Activated T-cell treated with anti-CD3 and anti-CD28 coated beads for 1 hour (primary cell): ENCODE data around the gene C2orf72.
"Not testable (repeated sequence)": the region's sequence is repeated elsewhere in the genome, so short reads cannot be mapped to it uniquely, and the experiment has no call there.

Source experiments
- DNase-seq: peaks from one replicate; pipeline ENCODE4 v3.0.0-alpha.2; 2020; ENCODE audit warnings: low read depth

The C2orf72 gene

DNA sequence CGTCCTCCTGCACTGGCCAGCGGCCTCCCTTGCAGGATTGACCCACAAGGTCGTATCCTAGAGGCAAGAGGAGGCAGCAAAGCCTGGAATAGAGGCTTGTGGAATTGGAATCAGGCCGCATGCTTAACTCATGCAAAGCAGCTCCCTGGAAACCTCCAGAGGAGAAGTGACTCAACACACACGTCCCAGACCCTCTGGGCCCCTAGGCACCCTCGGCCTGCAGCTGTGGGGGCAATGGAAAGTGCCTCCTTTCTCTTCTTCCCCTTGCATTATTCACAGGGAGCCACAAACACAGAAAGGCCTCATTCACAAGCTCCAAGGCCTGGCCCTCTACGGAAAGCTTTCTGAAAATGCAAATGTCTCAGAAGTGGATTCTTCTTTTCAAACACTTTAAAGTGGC lies 21.8 kb upstream of the C2orf72 start:
- DNase-seq, result no peak

- DNase-seq, result no peak
Measured at GRCh38 chr2:231015926-231016325, 21.4 kb upstream of the C2orf72 start.

DNA sequence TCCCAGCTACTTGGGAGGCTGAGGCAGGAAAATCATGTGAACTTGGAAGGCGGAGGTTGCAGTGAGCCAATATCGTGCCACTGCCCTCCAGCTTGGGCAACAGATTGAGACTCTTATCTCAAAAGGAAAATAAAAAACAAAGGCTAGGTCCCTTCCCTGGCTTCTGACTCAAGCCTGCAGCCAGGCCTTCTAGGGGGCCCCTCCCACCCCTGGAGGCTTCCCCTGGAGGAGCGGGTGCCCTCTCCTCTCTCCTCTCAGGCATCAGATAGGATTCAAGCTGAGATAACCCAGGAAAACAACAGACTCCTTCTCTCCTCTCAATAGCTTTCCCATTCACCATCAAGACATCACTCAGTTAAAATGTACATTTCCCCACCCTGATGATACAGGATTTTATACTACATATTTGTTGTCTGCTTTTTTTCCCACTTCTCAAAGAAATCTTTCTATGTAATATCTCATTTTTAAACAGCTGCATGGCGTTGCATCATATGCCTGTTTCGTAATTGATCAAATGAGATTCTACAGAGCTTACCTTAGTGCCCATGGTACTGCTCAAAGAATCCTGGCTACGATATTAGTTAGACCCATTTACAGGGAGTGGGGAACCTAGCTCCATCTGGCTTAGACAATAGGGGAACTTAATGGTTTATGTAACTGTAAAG lies 20.6 kb upstream of the C2orf72 start:
- DNase-seq, result no peak

DNA sequence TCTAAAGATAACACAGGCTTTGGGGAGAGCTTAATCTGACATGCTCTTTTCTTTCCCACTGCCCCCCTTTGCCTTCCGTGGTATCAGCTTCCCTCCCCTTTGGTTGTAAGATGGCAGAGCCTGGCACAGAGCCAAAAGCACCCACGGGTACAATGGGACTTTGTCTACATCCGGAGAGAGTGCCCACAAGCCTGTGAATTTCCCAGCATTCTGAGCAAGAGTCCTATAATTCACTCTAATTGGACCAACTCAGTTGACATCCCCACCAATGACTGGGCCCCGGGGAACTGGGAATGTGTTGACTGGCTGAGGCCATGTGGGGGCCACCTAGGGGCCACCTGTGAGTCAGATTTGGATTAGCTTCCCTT lies 20.1 kb upstream of the C2orf72 start:
- DNase-seq, result no peak

DNA sequence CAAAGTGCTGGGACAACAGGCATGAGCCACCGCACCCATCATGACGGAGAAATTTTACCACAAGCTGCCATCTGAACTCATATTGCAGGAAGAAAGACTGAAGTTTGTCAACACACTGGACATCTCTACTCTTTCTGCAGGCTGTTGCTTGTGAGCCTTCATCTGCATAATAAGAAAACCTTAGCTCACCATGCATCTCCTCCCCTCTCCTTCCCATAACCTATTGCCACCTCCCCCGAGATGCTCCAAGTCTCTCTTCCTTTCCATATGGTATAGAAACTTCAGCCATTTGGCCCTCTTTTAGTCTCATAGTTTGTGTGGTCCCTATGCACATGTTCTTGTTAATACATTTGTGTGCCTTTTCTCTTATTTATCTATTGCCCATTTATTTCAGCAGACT lies 19.1 kb upstream of the C2orf72 start:
- no peak for DNase-seq

DNA sequence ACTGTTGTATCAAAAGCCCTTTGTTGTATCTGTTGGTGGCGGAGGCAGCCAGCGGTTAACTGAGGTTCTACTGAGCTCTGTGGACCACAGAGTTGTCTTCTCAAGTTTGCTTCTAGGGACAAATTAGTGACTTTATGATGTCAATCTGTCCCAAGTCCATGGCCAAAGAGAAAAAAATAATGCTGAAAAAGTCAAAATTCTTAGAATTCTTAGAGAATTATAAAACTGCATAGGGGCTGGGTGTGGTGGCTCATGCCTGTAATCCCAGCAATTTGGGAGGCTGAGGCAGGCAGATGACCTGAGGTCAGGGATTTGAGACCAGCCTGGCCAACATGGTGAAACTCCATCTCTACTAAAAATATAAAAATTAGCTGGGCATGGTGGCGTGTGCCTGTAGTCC lies 12.3 kb upstream of the C2orf72 start:
- not testable (repeated sequence) for DNase-seq

DNA sequence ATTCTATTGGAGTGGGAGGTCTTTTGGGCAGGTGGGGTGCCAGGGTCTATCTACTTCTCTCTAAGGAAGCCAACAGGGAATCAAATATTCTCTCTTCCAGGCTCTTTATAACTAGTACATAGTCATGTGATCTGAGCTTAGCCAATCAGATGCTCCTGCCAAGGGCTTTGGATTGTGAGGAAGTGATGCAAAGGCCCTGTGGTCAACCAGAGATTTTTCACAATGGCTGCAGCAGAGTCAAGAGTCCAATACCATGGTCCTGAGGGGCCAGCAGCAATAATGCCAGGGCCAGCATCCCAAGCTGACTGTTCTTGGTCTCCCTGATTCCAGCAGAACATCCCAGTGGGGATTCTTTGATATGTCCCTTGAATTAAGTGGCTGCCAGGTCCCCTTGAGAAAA lies 8.4 kb upstream of the C2orf72 start:
- no peak for DNase-seq

DNA sequence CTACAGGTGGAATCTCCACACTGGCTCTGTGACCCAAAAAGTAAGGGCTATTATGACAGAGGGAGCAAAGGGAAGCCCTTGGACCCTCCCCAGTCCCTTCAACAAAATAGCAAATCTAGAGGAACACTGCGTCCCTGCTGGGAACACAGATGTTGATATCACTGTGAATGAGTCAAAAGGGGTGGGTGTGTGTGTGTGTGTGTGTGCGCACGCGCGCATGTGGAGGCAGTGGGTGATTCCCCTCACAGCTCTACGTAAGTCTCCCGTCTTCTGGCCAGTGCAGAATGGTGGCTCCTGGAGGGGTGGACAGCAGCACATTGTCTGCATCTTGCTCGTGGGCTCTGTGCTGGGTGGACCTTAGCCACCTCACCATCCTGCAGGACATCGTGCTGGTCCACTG lies 7.8 kb upstream of the C2orf72 start:
- DNase-seq, result no peak

DNA sequence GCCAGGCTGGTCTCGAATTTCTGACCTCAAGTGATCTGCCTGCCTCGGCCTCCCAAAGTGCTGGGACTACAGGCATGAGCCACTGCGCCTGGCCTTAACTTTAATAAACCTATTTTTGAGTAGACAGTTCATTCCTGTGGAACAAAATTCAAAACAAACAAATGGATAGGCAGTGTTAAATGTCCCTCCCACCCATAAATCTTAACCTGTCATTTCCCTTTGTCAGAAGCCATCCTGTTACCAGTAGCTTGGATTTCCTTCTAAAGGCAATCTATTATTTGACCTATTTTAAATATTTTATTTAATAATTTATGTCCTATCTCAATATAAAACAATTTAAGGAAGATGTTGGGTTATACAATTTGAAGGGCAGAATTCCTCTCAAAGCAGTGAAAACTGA lies 6.6 kb upstream of the C2orf72 start:
- DNase-seq, result no peak

DNA sequence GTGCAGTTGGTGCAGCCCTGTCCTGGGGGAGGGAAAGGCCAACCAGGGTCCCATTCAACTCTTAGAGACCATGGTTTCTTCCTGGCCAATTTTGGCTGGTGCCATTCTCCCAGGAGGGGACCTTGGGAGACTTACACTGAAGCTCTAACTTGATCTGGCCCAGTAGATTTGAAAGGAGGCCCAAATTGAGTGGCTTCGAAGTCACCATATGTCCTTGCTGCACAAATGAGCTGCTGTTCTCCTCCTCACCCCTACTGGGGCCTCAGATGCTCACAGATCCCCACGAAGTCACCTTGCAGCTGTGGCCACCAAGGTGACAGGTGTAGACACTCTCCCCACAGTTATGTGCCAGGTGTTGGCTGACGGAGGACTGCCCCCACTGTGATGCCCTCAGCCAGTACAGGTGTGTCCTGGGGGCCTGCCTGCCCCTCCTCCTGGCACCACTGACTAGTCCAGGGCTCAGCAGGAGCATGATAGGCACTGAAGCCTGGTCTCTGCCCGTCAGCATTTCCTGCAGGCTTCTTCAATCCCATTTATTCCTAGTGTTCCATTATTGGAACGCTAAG lies 4.7 kb upstream of the C2orf72 start:
- DNase-seq, result no peak

DNA sequence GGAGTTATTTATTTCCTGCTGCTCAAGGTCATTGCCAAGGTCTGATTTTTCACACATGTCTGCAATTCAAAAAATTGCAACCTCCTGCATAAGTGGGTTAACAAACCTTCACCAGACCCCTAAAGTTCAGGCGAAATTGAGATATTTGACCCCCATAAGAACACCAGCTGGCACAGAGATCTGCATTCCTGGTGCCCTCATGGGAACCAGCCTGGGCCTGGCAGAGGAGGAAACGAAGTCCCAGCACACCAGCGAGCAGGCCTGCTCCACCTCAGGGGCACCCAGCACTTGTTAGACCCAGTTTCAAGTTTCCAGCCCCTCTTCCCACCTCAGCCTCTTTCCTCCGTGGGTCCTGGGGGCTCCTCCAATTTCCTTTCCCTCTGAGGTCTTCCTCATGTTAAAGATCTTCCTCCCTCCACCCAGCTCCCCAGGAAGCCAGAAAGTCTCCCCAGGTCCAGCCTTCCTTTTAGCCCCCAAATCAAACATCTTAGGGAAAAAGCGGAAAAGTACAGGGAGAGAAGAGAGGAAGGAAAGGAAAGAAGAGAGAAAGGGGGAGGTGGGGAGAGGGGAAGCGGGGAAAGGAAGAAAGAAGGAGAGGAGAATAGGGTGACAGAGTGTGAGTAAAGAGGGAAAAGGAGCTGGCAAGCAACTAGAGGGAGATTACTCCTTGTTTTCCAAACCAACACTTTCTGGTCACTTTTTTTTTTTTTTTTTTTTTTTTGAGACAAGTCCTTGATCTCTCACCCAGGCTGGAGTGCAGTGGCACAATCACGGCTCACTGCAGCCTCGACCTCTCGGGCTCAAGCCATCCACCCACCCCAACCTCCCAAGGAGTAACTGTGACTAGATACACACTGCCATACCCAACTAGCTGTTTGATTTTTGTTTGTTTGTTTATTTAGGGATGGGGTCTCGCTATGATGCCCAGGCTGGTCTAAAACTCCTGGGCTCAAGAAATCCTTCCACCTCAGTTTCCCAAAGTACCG lies 3.9 kb upstream of the C2orf72 start:
- DNase-seq, result no peak

- DNase-seq, result no peak
Measured at GRCh38 chr2:231034291-231034882, 2.9 kb upstream of the C2orf72 start.

DNA sequence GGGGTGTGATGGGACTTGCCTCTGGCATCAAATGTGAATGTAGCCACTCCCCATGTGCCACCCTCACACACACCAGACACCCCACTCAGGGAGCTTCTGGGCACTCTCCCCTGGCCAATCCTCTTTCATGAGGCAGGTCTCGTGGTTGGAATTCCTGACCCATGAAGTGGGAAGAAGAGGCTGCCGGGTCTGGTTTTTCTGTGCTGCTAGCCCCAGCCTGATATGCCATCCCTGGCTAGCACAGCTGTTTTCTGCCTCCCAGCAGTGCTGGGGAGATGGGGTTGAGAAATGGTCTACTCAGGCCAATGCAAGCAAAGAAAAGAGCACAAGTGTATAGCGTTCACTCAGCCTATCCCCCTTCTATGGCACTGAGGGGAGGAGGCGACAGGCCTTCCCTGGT lies 1.2 kb upstream of the C2orf72 start:
- no peak for DNase-seq

GRCh38 chr2:231036578-231037106 lies 681 bp upstream of the C2orf72 start:
- DNase-seq, result no peak

- DNase-seq, result no peak
Measured at GRCh38 chr2:231037731-231038482, 584 bp downstream of the C2orf72 start.

DNA sequence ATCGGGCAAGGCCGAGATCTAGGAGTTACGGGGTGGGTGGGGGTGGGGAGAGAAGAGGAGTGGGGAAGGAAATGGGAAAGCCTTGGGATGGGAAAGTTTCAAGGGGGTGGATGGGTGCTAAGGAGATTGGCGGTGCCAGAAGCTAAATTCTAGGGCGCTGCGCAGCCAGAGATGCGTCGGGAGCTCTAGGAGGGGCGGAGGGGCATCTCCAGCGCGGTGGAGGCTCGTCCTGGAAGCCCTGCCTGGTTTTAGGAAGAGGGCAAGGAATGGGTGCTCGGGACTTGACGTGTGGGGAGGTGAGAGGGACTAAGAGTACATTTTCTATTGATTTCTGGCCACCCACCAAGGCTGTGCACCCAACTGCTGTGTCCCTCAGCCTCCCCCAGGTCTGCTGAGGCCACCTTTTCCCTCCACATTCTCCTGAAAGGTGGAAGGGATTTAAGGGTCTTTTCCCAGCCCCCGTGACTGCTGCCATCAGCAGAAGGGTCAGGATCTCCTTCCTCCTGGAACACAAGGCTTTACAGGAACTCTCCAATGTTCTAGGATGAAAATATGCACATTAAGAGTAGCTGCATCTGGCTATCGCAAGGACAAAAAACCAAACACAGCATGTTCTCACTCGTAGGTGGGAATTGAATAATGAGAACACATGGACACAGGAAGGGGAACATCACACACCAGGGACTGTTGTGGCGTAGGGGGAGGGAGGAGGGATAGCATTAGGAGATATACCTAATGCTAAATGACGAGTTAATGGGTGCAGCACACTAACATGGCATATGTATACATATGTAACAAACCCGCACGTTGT lies 1.4 kb downstream of the C2orf72 start:
- no peak for DNase-seq

GRCh38 chr2:231039294-231039664 lies 2.0 kb downstream of the C2orf72 start:
- no peak for DNase-seq

DNA sequence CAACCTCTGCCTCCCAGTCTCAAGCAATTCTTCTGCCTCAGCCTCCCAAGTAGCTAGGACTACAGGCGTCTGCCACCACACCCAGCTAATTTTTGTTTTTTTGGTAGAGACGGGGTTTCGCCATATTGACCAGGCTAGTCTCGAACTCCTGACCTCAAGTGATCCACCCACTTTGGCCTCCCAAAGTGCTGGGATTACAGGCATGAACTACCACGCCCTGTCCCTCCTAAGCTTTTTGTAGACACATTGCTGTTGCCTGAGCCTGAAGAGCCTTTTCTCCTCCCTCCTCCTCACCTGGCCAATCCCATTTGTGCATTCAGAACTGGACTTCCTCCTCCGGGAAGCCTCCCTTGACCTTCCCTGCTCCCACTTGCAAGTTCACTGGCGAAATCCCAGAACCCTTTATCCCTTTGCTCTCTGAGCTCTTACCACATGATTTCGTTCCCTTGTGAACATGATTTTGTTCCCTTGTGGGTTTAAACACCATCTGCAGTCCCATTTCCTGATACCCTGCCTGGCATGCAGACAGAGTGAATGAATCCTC lies 2.6 kb downstream of the C2orf72 start:
- DNase-seq, result no peak

- no peak for DNase-seq
Measured at GRCh38 chr2:231041061-231041689, 3.9 kb downstream of the C2orf72 start.

DNA sequence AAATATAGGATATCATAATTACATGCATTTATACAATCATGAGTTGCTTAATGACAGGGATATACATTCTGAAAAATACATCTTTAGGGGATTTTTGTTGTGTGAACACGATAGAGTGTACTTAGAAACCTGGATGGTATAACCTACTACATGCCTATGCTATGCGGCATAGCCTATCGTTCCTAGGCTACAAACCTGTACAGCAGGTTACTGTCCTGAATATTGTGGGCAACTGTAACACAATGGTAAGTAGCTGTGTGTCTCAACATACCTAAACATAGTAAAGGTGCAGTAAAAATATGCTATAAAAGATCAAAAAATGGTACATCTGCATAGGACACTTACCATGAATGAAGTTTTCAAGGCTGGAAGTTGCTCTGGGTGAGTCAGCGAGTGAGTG lies 6.5 kb downstream of the C2orf72 start:
- no peak for DNase-seq
